GM19467 (cell line): Measurements from ENCODE around the gene CBFA2T2.
"Not testable (repeated sequence)": the region's sequence is repeated elsewhere in the genome, so short reads cannot be mapped to it uniquely, and the experiment has no call there.

ENCODE experiments used
- ATAC-seq: cut with Tn5 transposase; IDR thresholded peaks from one replicate; pipeline ENCODE4 v1.9.1; 2021; ENCODE audit warnings: mild to moderate bottlenecking, moderate library complexity; ENCODE audit not compliant: unreplicated experiment

The CBFA2T2 gene

DNA sequence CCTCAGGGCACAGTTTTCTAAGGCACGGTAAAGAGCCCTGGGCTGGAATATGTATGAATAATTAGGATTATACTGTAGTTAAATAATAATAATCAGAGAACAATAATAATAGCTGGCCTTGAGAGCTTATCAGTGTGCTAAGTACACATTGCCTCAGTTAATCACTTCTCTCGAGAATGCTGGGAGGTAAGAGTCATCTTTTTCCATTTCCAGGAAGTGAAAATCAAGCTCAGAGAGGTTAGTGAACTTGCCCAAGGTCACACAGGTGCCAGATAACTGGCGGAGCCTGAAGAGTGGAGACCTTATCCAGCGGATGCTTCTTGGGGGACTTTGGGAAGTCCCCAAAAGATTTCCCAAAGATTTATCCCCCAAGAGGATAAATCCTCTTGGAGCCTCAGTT lies 19.4 kb upstream of the CBFA2T2 start:
- ATAC-seq = no peak

DNA sequence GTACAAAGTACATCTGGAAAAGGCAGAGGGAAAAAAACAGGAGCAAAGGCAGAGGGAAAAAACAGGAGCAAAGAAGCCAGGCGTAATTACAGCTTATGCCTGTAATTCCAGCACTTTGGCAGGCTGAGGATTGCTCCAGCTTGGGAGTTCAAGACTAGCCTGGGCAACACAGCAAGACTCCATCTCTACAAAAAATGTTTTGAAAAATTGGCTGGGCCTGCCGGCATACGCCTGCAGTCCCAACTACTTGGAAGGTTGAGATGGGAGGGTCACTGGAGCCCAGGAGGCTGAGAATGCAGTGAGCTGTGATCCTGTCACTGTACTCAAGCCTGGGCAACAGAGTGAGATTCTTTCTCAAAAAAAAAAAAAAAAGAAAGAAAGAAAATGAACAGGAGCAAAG lies 19.0 kb upstream of the CBFA2T2 start:
- no peak for ATAC-seq

DNA sequence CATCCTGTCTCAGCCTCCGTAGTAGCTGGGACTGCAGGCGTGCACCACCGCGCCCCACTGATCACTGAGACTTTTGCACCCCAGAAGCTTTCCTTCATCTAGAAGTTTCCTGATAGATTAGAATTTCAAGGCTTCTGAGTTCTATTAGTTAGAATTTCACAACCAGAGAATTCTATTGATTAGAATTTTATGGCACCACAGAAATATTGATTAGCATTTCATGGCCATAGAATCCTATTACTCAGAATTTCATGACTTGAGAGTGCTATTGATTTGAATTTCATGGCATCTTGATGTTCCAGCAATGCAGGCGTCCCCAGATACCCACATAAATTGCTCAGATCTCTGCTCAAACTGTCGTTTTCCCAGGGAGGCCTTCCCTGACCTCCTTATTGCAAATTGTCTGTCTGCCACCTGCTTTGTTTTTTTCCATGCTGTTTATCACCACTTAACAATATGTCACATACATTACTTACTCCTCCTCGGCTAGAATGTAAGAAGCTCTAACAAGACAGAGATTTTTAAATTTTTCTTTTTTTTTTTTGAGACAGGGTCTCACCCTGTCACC lies 16.9 kb upstream of the CBFA2T2 start:
- no peak for ATAC-seq

DNA sequence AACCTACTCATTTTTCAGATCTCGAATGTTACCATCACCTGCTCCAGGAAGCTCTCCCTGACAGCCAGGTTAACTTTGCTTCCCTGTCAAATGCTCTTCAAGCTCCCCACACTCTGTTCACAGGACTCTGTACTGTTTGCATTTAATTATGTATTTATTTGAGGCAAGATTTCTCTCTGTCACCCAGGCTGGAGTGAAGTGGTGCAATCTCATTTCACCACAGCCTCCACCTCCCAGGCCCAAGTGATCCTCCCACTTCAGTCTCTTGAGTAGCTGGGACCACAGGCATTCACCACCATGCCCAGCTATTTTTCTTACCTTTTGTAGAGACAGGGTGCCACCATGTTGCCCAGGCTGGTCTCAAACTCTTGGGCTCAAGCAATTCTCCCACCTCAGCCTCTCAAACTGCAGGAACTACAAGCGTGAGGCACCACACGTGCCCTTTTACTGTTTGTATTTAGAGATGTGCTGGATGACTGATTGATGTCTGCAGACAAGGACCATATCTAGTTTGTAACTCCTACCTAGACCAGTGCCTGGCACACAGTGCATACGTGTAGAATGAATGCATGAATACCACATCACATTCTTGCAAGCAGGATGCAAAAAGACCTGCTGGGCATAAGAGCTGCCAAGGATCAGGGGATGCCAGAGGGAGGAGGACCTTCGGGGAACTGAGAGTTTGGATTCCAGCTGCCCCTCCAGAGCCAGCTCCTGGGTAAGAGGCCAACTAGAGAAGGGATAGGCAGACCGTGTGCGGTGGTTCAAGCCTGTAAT lies 15.6 kb upstream of the CBFA2T2 start:
- no peak for ATAC-seq

DNA sequence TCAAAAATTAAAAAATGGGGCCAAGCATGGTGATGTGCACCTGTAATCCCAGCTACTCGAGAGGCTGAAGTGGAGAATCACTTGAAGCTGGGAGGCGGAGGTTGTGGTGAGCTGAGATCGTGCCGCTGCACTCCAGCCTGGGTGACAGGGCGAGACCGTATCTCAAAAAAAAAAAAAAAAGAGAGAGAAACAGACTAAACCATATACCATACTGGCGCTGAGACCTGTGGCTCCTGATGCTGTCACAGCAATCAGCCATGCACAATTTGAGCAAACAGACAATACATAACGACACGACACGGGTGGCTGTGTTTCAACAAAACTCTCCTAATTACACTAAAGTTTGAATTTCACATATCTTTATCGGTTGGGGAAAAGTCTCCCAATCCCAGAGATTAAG lies 14.9 kb upstream of the CBFA2T2 start:
- no peak for ATAC-seq

DNA sequence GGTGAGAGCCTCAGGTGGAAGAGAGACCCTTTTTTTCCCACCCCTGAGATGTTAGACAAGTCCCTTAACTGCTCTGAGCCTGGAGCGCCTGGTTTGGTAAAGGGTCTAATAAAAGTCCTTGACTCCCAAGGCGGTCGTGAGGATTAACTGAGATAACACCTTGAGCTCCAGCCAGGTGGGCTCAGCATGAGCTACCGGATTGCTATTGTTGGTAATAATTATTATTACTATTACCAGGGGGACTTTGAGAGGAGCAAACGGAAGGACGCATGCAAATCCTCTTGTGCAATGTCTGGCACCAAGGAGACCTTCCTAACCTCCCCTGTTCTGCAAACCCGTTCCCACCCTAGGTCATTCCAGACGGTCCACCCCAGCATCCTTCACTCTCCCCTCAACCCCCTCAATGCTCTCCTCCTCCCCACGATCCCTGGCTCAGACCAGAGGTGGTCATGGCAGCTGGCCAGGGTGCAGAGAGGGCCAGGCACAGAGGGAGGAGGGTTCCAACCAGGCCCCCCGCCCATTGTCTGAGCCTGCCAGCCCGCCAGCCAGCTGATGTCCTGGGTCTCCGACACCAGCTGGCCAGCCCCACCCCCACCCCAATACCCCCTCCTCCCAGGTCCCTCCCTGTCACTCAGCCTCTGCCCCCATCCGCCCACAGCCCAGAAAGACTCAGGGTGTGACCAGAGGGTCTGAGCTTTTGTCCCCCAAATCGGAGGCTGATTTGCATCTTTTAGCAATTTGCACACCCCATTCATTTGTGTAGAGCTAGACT lies 14.3 kb upstream of the CBFA2T2 start:
- ATAC-seq = no peak

DNA sequence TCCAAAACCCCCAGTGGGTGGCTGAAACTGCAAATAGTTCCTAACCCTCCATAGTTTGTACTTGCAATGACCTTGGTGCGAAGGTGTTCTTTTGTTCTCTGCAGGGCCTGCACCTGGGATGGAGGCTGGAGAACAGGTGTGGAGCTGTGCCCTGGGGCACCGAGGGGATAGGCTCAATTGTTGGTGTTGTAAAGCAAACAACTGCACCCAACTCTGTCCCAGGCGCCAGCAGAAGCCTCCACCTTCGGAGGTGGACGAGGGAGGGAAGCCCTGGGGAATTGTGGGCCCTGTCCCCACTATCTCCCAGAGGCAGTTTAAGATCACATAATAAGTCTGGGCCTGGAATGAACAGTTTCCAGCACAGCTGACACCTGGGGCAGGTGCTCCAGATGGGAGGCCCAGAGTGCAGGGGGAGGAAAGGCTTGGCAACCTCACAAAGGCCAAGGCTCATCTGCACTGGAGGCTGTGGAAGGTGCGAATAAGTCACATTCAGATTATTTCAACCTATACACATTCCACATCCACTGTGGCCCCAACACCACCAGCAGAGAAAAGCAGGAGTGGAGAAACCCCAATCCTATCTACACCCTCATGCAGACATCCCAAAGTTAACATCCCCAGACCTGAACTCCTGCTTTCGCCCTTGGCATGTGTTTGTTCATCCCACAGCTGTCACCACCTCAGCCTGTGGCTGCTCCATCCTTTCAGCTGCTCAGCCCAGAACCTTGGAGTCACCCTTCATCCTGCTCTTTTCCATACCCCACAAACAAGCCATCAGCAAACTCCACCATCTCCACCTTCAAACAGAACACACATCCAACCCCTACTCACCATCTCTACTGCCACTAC lies 12.3 kb upstream of the CBFA2T2 start:
- ATAC-seq = no peak

DNA sequence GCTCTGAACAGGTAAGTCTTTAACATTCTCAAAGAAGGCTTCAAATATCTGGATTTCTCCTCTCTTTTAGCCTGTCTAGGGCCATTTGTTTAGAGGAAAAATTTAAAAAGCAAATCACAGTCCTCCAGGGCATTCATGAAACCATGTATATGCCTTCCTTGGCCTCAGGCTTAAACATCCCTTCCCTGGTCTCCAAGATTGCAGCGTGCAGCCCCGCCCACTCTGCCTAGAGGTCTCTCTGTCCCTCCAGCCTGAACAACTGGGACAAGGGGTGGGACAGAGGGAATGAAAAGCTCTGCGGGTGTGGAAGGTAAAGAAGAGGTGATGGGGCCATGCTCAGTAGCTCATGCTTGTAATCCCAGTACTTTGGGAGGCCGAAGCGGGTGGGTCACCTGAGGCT lies 9.8 kb upstream of the CBFA2T2 start:
- no peak for ATAC-seq

DNA sequence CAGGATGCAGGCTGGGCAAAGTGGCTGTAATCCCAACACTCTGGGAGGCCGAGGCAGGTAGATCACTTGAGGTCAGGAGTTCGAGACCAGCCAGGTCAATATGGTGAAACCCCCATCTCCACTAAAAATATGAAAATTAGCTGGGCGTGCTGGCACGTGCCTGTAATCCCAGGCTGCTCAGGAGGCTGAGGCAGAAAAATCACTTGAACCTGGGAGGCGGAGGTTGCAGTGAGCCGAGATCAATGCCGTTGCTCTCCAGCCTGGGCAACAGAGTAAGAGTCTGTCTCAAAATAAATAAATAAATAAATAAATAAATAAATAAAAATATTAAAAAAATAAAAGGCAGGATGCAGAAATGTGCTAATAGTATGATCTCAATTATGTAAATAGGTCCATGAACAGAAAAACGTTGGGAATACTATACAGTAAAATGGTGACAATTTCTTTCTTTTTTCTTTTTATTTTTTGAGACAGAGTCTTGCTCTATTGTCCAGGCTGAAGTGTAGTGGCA lies 8.4 kb upstream of the CBFA2T2 start:
- no peak for ATAC-seq

DNA sequence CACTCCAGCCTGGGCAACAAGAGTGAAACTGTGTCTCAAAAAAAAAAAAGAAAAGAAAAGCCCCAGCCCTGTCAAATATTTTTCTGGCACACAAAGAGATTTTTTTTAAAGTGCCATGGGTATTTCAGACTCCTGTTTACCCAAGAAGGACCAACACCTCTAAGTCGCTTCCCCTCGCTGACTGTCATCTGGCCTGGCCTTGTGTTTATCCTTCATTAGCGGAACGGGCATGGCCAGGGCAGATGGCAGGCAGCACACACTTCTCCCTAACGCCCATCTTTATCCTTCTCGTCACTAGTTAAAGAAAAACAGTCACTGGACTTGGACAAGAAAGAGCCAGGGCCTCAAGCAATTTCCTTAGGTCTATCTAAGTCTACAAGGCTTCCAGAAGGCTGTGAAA lies 7.3 kb upstream of the CBFA2T2 start:
- no peak for ATAC-seq

DNA sequence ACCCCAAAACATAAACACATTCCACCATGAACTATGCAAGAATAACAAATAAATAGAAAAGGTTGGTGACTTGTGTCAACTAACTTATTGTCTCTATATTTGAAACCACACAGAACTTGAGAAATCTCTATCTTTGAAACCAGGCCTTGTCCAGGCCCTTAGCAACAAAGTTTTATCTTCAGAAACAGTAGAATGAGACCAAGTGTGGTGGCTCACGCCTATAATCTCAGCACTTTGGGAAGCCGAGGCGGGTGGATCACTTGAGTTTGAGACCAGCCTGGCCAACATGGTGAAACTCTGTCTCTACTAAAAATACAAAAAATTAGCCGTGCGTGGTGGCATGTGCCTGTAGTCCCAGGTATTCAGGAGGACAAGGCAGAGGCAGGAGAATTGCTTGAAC lies 6.7 kb upstream of the CBFA2T2 start:
- not testable (repeated sequence) for ATAC-seq

DNA sequence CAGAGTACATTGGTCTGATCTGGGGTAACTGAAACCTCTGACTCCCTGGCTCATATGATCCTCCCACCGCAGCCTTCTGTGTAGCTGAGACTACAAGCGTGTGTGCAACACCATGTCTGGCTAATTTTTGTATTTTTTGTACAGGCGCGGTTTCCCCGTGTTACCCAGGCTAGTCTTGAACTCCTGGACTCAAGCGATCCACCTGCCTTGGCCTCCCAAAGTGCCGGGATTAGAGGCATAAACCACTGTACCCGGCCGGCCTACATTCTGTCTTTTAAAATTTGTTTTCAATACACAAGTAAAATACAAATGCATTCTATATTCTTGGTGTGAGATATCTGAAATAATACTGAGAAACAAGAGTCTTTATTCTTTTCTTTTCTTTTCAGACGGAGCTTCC lies 1.7 kb upstream of the CBFA2T2 start:
- ATAC-seq = no peak

DNA sequence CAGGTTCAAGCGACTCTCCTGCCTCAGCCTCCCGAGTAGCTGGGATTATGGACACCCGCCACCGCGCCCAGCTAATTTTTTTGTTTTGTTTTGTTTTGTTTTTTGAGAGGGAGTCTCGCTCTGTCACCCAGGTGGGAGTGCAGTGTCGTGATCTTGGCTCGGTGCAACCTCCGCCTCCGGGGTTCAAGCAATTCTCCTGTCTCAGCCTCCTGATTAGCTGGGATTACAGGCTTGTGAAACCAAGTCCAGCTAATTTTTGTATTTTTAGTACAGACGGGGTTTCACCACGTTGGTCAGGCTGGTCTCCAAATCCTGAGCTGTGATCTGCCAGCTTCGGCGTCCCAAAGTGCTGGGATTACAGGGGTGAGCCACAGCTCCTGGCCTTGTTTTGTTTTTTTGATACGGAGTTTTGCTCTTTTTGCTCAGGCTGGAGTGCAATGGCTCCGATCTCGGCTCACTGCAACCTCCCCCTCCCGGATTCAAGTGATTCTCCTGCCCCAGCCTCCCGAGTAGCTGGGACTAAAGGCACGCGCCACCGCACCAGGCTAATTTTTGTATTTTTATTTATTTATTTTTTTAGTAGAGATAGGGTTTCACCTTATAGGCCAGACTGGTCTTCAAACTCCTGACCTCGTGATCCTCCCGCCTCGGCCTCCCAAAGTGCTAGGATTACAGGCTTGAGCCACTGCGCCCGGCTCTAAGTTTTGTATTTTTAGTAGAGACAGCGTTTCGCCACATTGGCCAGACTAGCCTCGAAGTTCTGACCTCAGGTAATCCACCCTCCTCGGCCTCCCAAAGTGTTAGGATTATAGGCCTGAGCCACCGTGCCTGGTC lies 1.0 kb upstream of the CBFA2T2 start:
- not testable (repeated sequence) for ATAC-seq

DNA sequence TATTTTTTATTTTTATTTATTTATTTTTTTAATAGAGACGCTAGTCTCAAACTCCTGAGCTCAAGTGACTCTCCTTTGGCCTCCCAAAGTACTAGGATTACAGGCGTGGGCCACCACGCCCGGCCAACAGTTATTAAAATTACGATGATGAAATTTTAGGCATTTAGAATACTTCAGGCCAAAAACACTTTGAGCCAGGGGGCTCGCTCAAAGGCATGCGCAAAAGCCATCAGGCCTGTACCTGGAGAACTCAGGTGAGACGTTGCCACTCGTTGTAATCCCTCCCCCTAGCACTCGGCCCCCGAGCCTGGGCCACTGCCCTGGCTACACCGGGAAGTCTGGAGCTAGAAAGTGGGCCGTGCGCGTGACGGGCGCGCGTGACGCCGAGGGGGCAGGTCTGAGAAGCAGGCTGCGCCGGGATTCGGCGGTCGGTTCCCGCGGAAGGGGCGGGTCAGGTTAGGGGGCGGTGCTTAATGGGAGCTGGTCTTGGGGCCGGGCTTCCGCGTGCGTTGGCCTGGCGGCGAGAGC lies 337 bp upstream of the CBFA2T2 start:
- peak; percentile 89 for ATAC-seq

DNA sequence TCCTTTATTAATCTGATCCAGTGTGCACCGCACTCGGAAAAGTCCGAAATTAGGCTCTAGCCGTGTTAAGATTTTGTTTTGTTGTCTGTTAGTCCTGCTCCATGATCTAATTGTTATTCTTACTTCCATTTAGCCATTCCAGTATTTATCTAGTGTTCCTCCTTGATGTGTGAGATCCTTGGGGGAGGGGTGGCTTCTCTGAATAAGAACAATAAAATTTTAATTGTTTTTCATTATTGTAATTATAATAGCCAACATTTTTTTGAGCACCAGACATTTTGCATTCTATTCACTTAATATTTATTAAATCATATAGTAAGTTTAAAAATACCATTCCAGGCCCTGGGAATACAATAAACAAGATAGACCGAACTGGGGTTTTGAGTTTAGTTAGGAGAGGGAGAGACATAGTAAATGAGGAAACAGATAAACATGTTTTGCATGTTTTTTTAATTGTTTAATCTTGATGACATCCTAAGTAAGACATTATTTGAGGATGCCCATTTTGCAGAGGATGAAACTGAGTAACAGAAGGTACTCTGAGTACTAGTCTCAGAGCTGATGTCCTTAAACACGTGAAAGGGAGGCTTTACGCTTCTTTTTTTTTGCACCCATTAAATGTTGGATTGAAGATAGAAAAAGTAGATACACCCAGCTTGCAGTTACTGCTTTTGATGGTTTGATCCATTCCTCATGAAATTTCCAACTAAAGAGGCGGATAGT lies 1.2 kb downstream of the CBFA2T2 start:
- ATAC-seq = no peak

DNA sequence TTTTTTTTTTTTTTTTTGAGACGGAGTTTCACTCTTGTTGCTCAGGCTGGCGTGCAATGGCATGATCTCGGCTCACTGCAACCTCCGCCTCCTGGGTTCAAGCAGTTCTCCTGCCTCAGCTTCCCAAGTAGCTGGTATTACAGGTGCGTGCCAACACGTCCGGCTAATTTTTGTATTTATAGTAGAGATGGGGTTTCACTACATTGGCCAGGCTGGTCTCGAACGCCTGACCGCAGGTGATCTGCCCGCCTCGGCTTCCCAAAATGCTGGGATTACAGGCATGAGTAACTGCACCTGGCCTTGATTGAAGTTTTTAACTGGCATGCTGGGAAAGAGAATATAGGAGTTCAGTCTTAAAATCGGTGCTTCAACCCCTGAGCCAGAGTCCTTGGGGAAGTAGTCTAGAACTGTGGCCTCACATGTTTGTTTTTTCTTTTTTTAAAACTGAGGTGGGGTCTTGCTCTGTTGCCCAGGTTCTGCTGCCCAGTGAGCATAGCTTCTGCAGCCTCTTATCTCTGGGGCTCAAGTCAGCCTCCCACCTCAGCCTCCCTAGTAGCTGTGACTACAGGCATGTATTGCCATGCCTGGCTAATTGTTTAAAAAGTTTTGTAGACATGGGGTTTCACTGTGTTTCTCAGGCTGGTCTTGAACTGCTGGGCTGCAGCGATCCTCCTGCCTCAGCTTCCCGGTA lies 3.3 kb downstream of the CBFA2T2 start:
- no peak for ATAC-seq

DNA sequence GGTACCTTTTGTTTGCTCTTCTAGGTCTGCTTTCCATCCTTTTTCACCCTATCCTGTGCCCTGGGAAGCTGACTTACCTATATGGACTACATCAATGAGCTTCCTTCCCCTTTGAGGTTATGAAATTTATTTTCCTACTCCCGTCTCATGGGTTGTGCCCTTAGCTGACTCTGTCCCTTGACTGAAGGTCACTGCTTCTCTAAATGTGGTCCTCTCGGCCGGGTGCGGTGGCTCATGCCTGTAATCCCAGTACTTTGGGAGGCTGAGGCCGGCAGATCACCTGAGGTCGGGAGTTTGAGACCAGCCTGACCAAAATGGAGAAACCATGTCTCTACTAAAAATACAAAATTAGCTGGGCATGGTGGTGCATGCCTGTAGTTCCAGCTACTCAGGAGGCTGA lies 6.9 kb downstream of the CBFA2T2 start:
- ATAC-seq = not testable (repeated sequence)

DNA sequence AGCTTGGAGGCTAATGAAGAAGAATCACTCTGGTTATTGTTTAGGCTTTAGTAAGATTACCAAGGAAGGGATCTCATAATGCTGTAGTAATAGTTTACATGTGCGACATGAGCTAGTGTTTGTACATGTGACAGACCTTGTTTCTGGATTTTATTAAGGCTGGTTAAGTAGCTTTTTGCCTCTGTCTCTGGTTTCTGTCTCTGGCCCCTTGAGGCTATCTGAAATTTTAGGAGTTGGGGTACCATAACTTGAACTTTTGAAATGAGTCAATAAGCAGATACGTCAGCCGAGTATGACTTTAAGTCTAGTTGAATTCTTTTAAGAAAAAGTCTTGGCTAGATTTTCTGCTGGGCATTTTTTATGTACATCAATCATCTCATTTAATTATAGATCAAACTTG lies 9.5 kb downstream of the CBFA2T2 start:
- no peak for ATAC-seq

DNA sequence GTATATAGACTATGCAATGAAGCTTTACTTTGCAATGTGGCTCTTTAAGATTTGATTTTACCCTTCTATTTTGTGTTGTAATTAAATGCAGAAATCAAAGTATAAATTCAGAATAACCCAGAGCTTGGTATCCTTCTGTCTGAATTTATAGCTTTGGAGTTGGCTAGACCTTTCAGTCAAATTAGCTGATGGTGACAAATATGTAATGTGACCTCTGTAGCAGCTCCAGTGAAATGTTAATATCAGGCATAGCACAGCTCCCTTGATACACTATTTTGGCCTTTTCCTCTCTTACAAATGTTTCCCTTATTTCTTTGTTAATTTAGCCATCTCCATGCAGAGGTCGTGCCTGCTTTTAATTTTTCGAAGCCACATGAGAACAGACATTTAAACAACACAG lies 11.1 kb downstream of the CBFA2T2 start:
- ATAC-seq = no peak
